ENCODE measurements around the gene LRRFIP2.
"Not testable (repeated sequence)": the region's sequence is repeated elsewhere in the genome, so short reads cannot be mapped to it uniquely, and the experiment has no call there.

LRRFIP2 gene

GRCh38 chr3:37053337-37053736 is 121.0 kb downstream of the LRRFIP2 start:
- 0 out of 2 replicates have a peak overlapping the region, but pooled peaks have one; percentile 31 for H3K27ac ChIP-seq
- no peak for TF ChIP-seq CTCF (conservative IDR thresholded peaks at IDR 0.05; ENCODE audit: low read depth)
- POLR2A ChIA-PET (ENCODE audit: low non-redundant PET): no interaction called here
- CTCF ChIA-PET: no interaction called here
- no peak for DNase-seq (ENCODE audit: low spot score)

- ChIA-PET CTCF (no interaction called here), POLR2A (ENCODE audit: low non-redundant PET) (no interaction called here)
- no peak overlapping the region for H3K27ac ChIP-seq
- DNase-seq (ENCODE audit: low spot score): no peak
- TF ChIP-seq CTCF (conservative IDR thresholded peaks at IDR 0.05; ENCODE audit: low read depth): no peak
Measured at GRCh38 chr3:37052860-37053259, 121.5 kb downstream of the LRRFIP2 start.

GRCh38 chr3:37050282-37050681 is 124.1 kb downstream of the LRRFIP2 start:
- H3K27ac ChIP-seq: no peak overlapping the region
- DNase-seq (ENCODE audit: low spot score): no peak
- ChIA-PET CTCF (no interaction called here), POLR2A (ENCODE audit: low non-redundant PET) (no interaction called here)
- no peak for TF ChIP-seq CTCF (conservative IDR thresholded peaks at IDR 0.05; ENCODE audit: low read depth)

GRCh38 chr3:37042712-37043111 is 131.7 kb downstream of the LRRFIP2 start:
- POLR2A ChIA-PET (ENCODE audit: low non-redundant PET); H3K27ac ChIP-seq; CTCF ChIA-PET; DNase-seq (ENCODE audit: low spot score): not testable (repeated sequence)

- ChIA-PET POLR2A (ENCODE audit: low non-redundant PET) (no interaction called here), CTCF (no interaction called here)
Measured at GRCh38 chr3:37041546-37042195, 132.7 kb downstream of the LRRFIP2 start.

GRCh38 chr3:37040231-37040630 is 134.2 kb downstream of the LRRFIP2 start:
- H3K27ac ChIP-seq: no peak overlapping the region
- TF ChIP-seq CTCF (conservative IDR thresholded peaks at IDR 0.05; ENCODE audit: low read depth): no peak
- ChIA-PET CTCF (interaction anchor here (0.9 kb wide), 1 partner anchor 215 kb away, joined by 3 read pairs; no protein-coding TSS in a partner anchor), POLR2A (ENCODE audit: low non-redundant PET) (no interaction called here)
- no peak for DNase-seq (ENCODE audit: low spot score)

More at GRCh38 chr3:37041546-37042195, 132.7 kb downstream of the LRRFIP2 start:
- DNase-seq (ENCODE audit: low spot score): no peak
- H3K27ac ChIP-seq: no peak overlapping the region
- TF ChIP-seq CTCF (conservative IDR thresholded peaks at IDR 0.05; ENCODE audit: low read depth): no peak

GRCh38 chr3:37039161-37039846 is 135.1 kb downstream of the LRRFIP2 start:
- DNase-seq (ENCODE audit: low spot score): no peak
- no peak for TF ChIP-seq CTCF (conservative IDR thresholded peaks at IDR 0.05; ENCODE audit: low read depth)
- no peak overlapping the region for H3K27ac ChIP-seq
- POLR2A ChIA-PET (ENCODE audit: low non-redundant PET): no interaction called here
- CTCF ChIA-PET: no interaction called here

Measured in RWPE1 (cell line).